ENCODE data around the gene STK17A. TPM values are rescaled to one million over a fixed set of nuclear protein-coding genes. Genes with fewer than 3 reads are reported as not detected.

STK17A gene
- total RNA-seq, 4 donors from 2014 or later = 6.5 to 17.1 (median 13.3) TPM

GRCh38 chr7:43631559-43631958 is 48.7 kb downstream of the STK17A start:
- DNase-seq (ENCODE audit: low spot score in 2 of 2) = no peak
- intact Hi-C loops (cut with DNase I; ENCODE audit: low total_unique reads) = no loop called here
- TF ChIP-seq CTCF (IDR thresholded peaks at IDR 0.05) = no peak
- no peak for TF ChIP-seq POLR2A (IDR thresholded peaks at IDR 0.05)
- H3K4me3 ChIP-seq (ENCODE audit: low read depth, poor library complexity, severe bottlenecking) = no peak overlapping the region
- 99% methylated on average over 2 of the region's 2 CpGs for WGBS, 2 donors

GRCh38 chr7:43632746-43633145 is 49.8 kb downstream of the STK17A start:
- no peak for DNase-seq (ENCODE audit: low spot score in 2 of 2)
- TF ChIP-seq POLR2A (IDR thresholded peaks at IDR 0.05) (no peak), CTCF (IDR thresholded peaks at IDR 0.05) (no peak)
- intact Hi-C loops (cut with DNase I; ENCODE audit: low total_unique reads) = no loop called here
- no peak overlapping the region for H3K4me3 ChIP-seq (ENCODE audit: low read depth, poor library complexity, severe bottlenecking)
- WGBS, 2 donors = 96 to 100% methylated on average over 4 of the region's 4 CpGs

- intact Hi-C loops (cut with DNase I; ENCODE audit: low total_unique reads) = no loop called here
- no peak overlapping the region for H3K4me3 ChIP-seq (ENCODE audit: low read depth, poor library complexity, severe bottlenecking)
- WGBS, 2 donors = 100% methylated on average over 2 of the region's 2 CpGs
- DNase-seq (ENCODE audit: low spot score in 2 of 2) = no peak
- no peak for TF ChIP-seq CTCF (IDR thresholded peaks at IDR 0.05)
- no peak for TF ChIP-seq POLR2A (IDR thresholded peaks at IDR 0.05)
These were observed 51.5 kb downstream of the STK17A start for GRCh38 chr7:43634384-43634783.

DNA sequence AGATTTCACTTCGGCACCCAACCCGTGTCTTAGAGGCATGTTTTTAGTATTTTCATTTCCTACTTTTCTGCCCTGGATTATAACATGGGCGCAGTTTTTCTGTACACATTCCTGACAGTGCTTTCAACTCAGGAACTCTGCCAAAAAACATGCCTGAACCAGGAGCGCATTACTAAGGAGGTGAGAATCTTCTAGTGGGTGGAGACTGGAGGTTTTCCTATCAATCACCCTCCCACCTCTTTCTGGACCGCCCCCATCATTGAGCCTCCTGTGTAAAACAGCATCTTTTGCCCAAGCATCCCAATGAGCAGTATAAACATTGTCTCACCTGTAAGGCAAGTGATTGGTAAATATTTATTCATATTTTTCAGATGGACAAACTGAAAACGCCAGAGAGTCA is 53.2 kb downstream of the STK17A start:
- H3K4me3 ChIP-seq (ENCODE audit: low read depth, poor library complexity, severe bottlenecking) = no peak overlapping the region
- peak in 1 of 2 donors; percentile 51 for DNase-seq (ENCODE audit: low spot score in 2 of 2)
- TF ChIP-seq CTCF (IDR thresholded peaks at IDR 0.05) (no peak), POLR2A (IDR thresholded peaks at IDR 0.05) (no peak)
- 54 to 63% methylated on average over 6 of the region's 6 CpGs for WGBS, 2 donors
- intact Hi-C loops (cut with DNase I; ENCODE audit: low total_unique reads) = no loop called here

- H3K4me3 ChIP-seq (ENCODE audit: low read depth, poor library complexity, severe bottlenecking) = no peak overlapping the region
- DNase-seq (ENCODE audit: low spot score in 2 of 2) = no peak
- TF ChIP-seq CTCF (IDR thresholded peaks at IDR 0.05) = no peak
- no peak for TF ChIP-seq POLR2A (IDR thresholded peaks at IDR 0.05)
- intact Hi-C loops (cut with DNase I; ENCODE audit: low total_unique reads) = no loop called here
- WGBS, 2 donors = 51 to 62% methylated on average over 4 of the region's 4 CpGs
These were observed 54.4 kb downstream of the STK17A start for GRCh38 chr7:43637114-43637806.
